GM18951 (cell line): Measurements from ENCODE around the gene SDCBP2.

Source experiments
- POLR2A ChIP-seq: IDR thresholded peaks from 4 replicates; pipeline ENCODE4 v1.6.1; 2011; ENCODE audit warnings: mild to moderate bottlenecking; ENCODE audit not compliant: insufficient read length, insufficient read depth; ENCODE audit errors: extremely low read depth
- in situ Hi-C: fragments of 300-500 bp; cut with MboI; formaldehyde crosslinking; loops from one replicate; pipeline ENCODE4 v1.12.0; 2022; ENCODE audit warnings: low sequenced_read_pairs, mixed read lengths, inconsistent platforms; ENCODE audit not compliant: unreplicated experiment

The SDCBP2 gene, protein sequence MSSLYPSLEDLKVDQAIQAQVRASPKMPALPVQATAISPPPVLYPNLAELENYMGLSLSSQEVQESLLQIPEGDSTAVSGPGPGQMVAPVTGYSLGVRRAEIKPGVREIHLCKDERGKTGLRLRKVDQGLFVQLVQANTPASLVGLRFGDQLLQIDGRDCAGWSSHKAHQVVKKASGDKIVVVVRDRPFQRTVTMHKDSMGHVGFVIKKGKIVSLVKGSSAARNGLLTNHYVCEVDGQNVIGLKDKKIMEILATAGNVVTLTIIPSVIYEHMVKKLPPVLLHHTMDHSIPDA

DNA sequence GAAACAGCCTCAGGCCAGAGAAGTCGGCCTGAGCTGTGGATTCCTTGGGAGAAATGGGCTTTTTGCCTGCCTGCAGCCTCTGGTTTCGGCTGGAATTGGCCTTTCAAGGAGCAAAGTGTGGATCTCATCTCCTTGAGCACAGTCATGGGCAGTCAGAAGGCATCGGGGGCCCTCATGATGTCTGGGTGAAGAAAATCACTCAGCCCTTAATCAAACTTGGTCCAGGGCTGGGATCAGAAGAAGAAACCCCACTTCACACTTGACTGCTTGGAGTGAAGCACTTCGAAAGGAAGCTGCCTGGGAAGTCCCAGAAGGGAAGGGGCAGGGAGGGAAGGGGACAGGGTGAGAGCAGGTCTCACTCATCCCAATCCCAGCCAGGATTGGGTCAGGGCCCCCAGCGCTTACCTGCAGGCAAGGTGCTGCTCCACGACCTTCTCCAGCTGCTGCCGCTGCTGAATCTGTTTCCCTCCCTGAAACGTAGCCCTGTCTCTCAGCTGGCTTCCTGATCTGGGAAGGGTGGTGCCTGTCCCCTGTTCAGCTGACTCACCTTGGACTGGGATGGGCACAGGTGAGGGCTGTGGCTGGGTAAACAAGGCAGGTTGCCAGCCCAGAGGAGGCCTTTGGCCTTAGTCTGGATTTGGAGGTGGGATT is at the start of gene SDCBP2:
Gene SDCBP2 (minus strand): TSS at position 460 of the 651 bp plus-strand sequence. CDS start 8,723 bp downstream, outside the sequence.
- in situ Hi-C loops, result no loop called here
- no peak for TF ChIP-seq POLR2A

DNA sequence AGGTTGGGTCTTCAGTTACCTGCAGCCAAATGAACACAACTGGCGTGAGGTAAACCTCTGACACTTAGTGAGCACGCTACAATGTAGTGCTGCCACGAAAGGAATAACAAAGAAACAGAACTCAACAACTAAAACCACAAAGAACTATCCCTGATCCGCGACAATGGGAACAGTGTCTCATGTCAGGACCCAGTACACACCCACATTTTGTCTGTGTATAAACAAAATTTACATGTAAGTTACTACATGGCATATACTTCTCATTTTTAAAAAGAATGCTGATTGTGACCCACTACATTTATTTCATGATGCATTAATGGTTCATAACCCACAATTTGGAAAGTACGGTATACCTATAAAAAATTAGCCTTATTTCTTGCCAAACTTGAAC is 49.8 kb upstream of the SDCBP2 start:
- in situ Hi-C loops, result no loop called here
- no peak for TF ChIP-seq POLR2A

DNA sequence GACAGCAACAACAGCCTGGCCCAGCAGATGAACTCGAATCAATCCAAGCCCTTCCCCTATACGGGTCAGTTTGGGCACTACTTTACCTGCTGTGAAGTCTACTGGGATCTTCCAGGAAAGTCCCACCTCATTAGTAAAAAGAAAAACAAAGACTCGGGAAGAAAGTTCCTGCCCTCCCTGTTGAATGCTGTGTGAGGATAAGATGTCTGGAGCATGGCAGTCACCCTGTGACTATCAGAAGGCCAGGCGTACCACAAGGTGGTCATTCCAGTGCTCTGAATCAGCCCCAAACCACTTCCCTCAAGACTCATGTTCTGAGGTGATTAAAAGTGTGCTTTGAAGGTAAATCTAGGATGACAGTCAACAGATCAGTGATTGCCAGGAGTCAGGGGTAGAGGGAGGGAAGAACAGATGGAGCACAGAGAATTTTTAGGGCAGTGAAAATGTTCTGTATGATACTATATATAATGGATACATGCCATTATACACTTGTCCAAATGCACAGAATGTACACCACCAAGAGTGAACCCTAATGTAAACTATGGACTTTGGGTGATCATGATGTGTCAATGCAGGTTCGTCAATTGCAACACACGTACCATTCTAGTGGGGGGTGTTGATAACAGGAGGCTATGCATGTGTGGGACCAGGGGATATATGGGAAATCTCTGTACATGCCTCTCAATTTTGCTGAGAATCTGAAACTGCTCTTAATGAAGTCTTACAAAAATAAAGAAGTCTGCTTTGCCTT is 49.2 kb upstream of the SDCBP2 start:
- in situ Hi-C loops, result no loop called here
- TF ChIP-seq POLR2A, result no peak

DNA sequence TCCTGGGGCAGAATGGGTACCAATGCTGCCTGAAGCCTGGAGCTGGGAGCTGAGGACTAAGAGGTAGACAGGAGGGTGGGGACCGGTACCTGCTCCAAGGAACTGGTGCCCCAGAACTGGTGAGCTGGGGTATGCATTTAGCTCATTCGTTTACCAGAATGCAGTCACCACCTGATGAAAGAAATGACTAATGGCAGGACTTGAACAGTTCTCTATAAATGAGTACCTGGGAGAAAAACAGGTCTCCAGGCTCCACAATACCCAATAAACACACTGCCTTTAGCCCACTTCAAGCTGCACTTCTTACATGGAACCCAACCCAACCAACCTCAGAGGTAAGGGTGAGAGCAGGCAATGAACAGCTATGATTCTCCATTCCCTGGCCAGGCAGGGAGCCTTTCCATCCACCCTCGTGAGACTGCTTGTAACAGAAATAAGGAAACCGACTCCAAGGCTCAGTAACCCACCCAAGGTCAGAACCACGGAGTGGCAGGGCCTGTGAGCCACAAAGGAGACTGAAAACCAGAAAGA is 48.5 kb upstream of the SDCBP2 start:
- in situ Hi-C loops, result no loop called here
- TF ChIP-seq POLR2A, result no peak

DNA sequence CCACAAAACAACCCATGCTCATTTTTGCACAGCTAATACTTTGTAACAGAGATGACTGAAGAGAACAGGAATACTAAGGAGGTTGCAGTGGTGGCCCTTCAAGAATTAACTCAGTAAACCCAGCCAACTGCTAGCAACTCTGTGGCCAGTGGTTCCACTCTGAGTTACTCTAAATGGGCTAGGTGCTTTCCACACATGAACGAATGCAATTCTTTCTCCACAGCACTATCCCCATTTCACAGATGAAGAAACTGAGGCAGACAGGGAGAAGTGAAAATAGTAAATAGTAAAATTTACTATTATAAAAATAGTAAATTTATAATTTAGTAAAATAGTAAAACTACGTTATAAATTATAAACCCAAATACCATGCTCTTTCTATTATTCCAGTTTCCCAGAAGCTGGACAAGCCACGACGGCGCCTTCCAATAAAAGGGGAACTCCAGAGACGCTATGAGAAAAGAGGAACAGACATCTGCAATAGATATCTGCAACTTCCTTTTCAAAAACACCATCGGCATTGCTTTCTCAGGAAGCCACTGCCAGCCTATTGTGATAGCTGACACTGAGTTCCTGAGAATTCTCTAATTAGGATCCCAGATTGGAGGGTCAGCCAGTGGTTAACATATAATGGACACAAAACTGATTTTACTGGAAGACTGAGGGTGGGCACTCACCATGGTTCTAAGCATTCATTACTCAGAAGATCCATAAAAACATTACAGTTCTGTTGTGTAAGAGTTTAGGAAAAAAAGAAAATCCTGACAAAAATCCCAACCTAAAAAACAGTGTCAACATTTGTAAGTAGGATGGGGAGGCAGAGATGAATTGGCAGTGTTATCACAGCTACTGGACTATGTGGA is 47.7 kb upstream of the SDCBP2 start:
- TF ChIP-seq POLR2A, result no peak
- in situ Hi-C loops, result no loop called here

DNA sequence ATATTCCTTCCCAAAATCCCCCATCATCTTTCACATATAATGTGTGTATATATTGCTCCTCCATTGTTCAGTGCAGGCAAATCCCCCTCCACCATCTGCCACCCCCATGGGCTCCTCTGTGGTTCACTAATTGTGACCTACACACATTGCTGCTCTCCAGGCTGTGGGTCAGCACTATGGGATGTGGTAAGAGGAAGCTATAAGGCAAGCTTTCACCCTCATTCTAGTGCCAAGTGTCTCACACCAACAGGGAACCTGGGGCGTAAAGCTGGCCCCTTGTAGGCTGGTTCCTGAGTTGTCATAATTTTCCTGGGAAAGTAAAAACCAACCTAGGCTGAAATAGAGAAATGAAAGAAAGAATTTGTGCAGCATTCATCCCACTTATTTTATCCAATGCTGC is 47.1 kb upstream of the SDCBP2 start:
- TF ChIP-seq POLR2A, result no peak
- in situ Hi-C loops, result no loop called here

DNA sequence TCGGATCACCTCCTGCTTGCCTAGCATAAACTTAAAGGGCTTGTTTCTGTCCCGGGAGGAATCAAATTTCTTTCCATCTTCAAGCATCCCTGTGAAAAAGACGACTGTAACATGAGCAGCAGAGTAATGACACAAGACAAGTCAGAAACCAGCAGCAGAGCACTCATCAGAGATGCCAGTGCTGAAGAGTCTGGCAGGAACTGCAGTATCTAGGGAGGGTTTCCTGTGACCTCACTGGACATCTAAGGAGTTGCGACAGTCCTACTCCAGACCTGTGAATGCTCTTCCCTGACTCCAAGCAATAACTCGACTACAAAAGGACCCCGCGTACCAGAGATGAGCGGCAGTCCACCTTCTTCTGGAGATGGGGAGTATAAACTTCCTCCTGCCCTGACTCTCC is 46.6 kb upstream of the SDCBP2 start:
- TF ChIP-seq POLR2A, result no peak
- in situ Hi-C loops, result no loop called here

DNA sequence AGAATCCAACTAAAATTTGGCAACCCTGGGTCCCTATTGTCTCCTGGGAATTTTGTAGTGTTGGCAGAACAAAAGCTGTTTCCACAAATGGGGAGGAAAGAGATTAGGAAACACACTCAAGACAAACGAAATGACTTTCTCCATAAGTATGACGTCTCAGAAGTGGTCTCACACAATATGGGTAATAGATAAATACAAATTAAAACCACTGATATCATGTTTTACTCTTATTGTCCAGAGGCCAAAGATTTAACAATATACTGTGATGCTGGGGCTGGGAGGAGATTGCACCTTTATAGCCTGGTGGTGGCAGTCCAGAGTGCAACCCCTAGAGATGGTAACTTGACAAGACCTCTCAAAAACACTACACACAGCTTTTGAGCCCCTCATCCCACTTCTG is 45.3 kb upstream of the SDCBP2 start:
- in situ Hi-C loops, result no loop called here
- TF ChIP-seq POLR2A, result no peak

DNA sequence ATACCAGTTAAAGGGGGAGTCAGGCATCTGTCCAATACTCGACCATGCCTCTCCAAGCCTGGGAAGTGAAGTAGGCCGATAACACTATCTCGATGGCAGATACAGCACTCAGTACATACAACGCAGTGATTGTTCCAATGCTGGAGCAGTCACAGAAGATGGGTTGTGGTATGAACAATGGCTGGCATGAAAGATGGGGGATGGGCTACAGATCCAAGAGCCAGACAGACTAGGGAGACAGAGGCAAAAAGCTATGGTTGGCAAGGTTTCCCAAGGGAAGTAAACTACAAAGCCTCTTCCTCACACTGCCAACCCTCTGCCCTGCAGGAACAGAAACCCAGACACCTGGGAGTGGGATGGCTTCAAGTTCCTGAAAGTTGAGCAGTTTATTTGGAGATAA is 44.7 kb upstream of the SDCBP2 start:
- no peak for TF ChIP-seq POLR2A
- in situ Hi-C loops, result no loop called here

DNA sequence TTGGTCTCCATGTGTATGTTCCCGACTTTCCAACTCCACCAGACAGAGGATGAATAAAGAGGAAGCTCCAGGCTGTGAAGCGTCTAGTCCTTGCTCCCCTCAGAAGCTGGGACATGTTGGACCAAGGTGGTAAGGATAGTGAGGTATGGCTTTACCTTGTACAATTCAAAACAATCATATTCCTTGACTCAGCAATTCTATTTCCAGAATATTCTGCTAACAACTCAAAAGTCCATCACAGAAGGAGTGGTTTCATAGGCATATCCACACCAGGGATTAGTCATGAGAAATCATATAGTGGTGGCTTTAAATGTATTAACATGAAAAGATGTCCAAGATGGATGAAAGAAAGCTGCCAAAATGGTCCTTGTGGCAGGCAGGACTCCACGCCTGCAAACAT is 44.1 kb upstream of the SDCBP2 start:
- in situ Hi-C loops, result no loop called here
- TF ChIP-seq POLR2A, result no peak

DNA sequence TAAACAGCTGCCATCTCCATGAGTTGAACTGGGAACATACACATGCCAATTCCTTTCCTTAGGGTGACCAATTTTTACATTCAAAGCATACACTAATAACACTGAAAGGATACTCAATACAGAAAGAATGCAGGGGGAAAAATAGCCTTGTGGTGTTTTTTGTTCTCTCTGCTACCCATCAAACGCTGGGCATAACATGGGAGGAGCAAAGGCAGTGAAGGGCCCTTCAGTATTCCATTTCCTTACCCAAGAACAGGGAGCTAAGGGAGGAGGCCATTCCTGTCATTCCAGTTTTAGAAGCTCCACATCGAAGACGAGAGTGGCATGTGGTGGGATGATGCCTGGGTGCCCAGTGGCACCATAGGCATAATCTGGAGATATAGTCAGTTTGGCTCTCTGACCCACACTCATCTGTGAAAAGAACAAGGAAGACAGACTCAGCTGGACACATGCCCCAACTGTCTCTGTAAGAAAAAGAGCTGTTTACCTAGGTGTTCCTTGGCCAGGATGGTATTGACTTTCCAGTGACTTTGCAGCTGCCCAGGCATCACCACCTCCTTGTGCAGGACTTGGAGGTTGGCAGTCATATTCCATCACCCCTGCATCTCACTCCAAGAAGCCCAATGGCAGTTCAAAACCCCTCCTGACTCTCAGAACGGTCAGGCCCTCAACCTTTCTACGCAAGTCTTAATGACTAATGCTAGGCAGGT is 43.0 kb upstream of the SDCBP2 start:
- in situ Hi-C loops, result no loop called here
- TF ChIP-seq POLR2A, result no peak

DNA sequence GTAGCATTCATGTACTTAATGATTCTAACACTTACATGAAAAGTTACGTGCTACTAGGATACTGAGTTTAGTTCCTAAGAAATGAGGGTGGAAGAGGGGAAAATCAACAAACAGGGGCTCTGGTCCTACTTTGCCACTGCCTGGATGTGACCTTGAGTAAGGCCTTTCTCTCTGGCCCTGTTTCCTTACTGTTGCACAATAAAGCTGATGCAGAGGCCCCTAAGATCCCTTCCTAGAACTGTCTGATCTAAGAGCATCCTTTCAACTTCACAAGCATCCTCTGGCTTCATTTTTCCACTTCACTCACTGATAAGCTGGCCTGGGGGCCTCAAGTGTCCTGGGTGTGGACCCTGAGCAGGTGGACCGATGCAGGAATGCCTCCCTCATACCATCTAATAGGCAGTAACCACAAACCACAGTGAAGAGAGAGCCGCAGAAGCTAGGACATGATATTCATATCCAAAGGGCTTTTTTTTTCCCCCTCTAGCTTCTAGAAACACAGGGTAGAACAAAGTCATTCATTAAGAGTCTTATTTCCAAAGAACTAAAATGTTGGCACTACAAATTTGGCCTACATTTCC is 42.4 kb upstream of the SDCBP2 start:
- in situ Hi-C loops, result no loop called here
- TF ChIP-seq POLR2A, result no peak
